ENCODE measurements around the gene SFTA2. TPM values are rescaled to one million over a fixed set of nuclear protein-coding genes. Genes with fewer than 3 reads are reported as not detected.

Gene SFTA2
- total RNA-seq, 1 donor from 2014 or later = not detected

DNA sequence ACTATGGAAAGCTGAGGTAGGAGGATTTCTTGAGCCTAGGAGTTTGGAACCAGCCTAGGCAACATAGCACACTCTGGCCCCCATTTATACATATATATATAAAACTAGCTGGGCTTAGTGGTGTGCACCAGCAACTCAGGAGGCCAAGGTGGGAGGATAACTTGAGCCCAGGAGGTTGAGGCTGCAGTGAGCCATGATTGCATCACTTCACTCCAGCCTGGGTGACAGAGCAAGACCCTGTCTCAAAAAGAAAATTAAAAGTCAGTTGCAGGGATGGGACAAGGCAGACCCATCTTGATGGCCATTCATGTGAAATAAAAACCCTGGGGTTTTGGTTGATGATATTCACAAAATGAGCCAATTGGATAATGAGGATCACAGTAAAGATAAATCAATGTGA is 30.5 kb downstream of the SFTA2 start:
- no peak for DNase-seq (ENCODE audit: low spot score)
- H3K27ac Mint-ChIP-seq = no peak overlapping the region
- no peaks in the 10 kb centered on the region for H3K9me3 Mint-ChIP-seq
- H3K36me3 Mint-ChIP-seq (ENCODE audit: low read depth) = no peaks in the 10 kb centered on the region
- intact Hi-C loops (cut with micrococcal nuclease) = no loop called here
- H3K4me1 Mint-ChIP-seq (ENCODE audit: low read depth) = peaks cover 5% of the 10 kb centered on the region
- H3K27me3 Mint-ChIP-seq (ENCODE audit: insufficient read depth) = no peaks in the 10 kb centered on the region
- no peak overlapping the region for H3K4me3 Mint-ChIP-seq

DNA sequence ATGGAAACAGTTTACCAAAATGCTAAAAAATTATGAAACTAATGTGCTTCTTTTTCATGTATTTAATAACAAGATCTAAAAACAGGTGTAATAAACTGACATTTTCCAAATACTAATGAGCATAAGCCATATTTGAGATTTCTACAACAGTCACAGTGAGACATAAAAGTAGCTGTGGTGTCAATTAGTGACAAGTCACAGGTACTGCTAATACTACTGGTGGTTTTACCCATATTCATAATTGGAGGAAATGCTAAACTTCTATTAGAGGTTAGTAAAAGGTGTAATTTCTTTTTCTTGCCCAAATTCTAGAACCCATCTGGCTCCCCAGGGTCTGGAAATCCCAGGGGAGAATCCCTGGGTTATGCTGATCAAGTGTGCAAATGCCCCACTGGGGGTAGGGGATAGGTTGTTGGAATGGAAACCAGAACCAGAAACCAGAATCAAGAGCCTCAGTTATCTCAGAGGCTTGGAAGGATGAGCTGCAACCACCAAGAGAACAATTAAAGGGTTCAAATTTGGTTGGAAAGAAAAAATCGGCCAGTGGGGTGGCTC is 31.0 kb downstream of the SFTA2 start:
- intact Hi-C loops (cut with micrococcal nuclease) = no loop called here
- no peak for DNase-seq (ENCODE audit: low spot score)
- Mint-ChIP-seq H3K4me1 (ENCODE audit: low read depth) (peaks cover 5% of the 10 kb centered on the region), H3K27ac (no peak overlapping the region), H3K9me3 (no peaks in the 10 kb centered on the region), H3K27me3 (ENCODE audit: insufficient read depth) (no peaks in the 10 kb centered on the region), H3K36me3 (ENCODE audit: low read depth) (no peaks in the 10 kb centered on the region), H3K4me3 (no peak overlapping the region)

DNA sequence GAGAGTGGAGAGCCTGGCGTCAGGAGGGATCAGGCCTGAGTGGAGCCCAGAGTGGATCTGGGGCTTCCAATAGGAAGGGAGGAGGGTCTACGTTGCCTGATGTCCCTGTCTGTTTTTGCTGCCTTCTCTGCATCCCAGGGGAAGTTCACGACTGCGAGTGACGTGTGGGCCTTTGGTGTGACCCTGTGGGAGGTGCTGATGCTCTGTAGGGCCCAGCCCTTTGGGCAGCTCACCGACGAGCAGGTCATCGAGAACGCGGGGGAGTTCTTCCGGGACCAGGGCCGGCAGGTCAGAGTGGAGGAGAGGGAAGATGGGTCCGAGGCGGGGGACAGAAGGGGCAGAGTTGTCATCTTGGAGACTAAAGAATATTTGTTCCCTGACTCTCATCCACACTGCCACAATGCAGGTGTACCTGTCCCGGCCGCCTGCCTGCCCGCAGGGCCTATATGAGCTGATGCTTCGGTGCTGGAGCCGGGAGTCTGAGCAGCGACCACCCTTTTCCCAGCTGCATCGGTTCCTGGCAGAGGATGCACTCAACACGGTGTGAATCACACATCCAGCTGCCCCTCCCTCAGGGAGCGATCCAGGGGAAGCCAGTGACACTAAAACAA is 33.1 kb downstream of the SFTA2 start:
- intact Hi-C loops (cut with micrococcal nuclease) = no loop called here
- no peaks in the 10 kb centered on the region for H3K27me3 Mint-ChIP-seq (ENCODE audit: insufficient read depth)
- no peak overlapping the region for H3K27ac Mint-ChIP-seq
- H3K4me3 Mint-ChIP-seq = no peak overlapping the region
- peaks cover 6% of the 10 kb centered on the region for H3K36me3 Mint-ChIP-seq (ENCODE audit: low read depth)
- H3K4me1 Mint-ChIP-seq (ENCODE audit: low read depth) = peaks cover 5% of the 10 kb centered on the region
- H3K9me3 Mint-ChIP-seq = no peaks in the 10 kb centered on the region
- no peak for DNase-seq (ENCODE audit: low spot score)

DNA sequence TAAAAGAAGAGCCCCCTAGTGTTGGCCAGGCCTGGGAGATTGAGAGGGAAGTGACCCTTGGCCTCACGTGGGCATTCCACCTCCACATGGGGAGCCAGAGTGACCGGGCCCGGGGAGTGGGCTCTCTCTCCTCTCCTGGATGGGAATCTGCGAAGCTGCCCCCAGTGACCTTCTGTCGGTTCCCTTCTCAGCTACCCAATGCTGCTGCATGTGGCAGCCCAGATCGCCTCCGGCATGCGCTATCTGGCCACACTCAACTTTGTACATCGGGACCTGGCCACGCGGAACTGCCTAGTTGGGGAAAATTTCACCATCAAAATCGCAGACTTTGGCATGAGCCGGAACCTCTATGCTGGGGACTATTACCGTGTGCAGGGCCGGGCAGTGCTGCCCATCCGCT is 34.1 kb downstream of the SFTA2 start:
- H3K9me3 Mint-ChIP-seq = no peaks in the 10 kb centered on the region
- H3K36me3 Mint-ChIP-seq (ENCODE audit: low read depth) = peaks cover 6% of the 10 kb centered on the region
- no peaks in the 10 kb centered on the region for H3K27me3 Mint-ChIP-seq (ENCODE audit: insufficient read depth)
- intact Hi-C loops (cut with micrococcal nuclease) = no loop called here
- no peak overlapping the region for H3K27ac Mint-ChIP-seq
- H3K4me3 Mint-ChIP-seq = no peak overlapping the region
- DNase-seq (ENCODE audit: low spot score) = no peak
- peaks cover 4% of the 10 kb centered on the region for H3K4me1 Mint-ChIP-seq (ENCODE audit: low read depth)

DNA sequence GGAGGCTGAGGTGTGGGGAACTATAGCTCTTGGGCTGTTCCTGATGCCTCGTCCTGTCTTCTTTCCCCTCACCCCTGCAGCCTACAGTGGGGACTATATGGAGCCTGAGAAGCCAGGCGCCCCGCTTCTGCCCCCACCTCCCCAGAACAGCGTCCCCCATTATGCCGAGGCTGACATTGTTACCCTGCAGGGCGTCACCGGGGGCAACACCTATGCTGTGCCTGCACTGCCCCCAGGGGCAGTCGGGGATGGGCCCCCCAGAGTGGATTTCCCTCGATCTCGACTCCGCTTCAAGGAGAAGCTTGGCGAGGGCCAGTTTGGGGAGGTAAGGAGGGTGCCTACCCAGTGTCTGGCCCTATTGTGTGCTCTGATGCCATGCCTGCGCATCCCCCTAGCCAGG is 35.4 kb downstream of the SFTA2 start:
- Mint-ChIP-seq H3K4me3 (no peak overlapping the region), H3K27ac (no peak overlapping the region), H3K9me3 (no peaks in the 10 kb centered on the region), H3K27me3 (ENCODE audit: insufficient read depth) (no peaks in the 10 kb centered on the region), H3K4me1 (ENCODE audit: low read depth) (no peaks in the 10 kb centered on the region), H3K36me3 (ENCODE audit: low read depth) (peaks cover 6% of the 10 kb centered on the region)
- intact Hi-C loops (cut with micrococcal nuclease) = no loop called here
- no peak for DNase-seq (ENCODE audit: low spot score)

DNA sequence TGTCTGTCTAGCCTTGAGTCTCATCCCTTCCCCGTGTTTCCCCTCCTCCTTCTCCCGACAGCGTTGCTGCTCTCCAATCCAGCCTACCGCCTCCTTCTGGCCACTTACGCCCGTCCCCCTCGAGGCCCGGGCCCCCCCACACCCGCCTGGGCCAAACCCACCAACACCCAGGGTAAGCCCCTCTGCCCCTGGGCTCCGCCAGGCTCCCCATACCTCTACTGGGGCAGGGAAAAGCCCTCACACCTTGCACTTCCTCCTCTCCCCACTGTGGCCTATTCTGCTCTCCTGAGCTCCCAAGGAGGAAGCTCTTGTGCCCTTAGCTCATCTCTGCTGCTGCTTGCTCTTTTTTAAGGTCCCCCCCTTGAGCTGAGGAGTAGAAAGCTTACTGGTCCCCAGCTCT is 36.6 kb downstream of the SFTA2 start:
- Mint-ChIP-seq H3K27me3 (ENCODE audit: insufficient read depth) (no peaks in the 10 kb centered on the region), H3K36me3 (ENCODE audit: low read depth) (peaks cover 6% of the 10 kb centered on the region), H3K9me3 (no peaks in the 10 kb centered on the region), H3K4me1 (ENCODE audit: low read depth) (no peaks in the 10 kb centered on the region), H3K4me3 (no peak overlapping the region), H3K27ac (no peak overlapping the region)
- intact Hi-C loops (cut with micrococcal nuclease) = no loop called here
- DNase-seq (ENCODE audit: low spot score) = no peak

DNA sequence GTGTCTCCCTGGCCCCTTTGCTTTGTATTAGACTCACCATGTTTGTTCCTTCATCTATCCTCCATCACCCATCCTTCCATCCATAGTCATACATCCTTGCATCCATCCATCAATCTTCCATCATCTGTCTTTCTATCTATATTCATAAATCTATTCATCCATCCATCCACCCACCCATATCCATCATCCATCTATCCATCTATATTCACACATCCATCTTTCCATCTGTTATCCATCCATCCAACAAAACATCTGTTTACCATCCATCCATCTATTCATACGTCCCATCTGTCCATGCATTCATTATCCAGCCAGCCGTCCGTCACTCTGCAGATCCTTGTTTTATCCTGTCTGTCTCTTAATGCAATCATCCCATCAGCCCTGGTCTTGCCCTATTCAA is 37.0 kb downstream of the SFTA2 start:
- no peak overlapping the region for H3K4me3 Mint-ChIP-seq
- intact Hi-C loops (cut with micrococcal nuclease) = no loop called here
- H3K36me3 Mint-ChIP-seq (ENCODE audit: low read depth) = peaks cover 6% of the 10 kb centered on the region
- no peaks in the 10 kb centered on the region for H3K4me1 Mint-ChIP-seq (ENCODE audit: low read depth)
- no peak overlapping the region for H3K27ac Mint-ChIP-seq
- no peak for DNase-seq (ENCODE audit: low spot score)
- no peaks in the 10 kb centered on the region for H3K9me3 Mint-ChIP-seq
- H3K27me3 Mint-ChIP-seq (ENCODE audit: insufficient read depth) = no peaks in the 10 kb centered on the region

DNA sequence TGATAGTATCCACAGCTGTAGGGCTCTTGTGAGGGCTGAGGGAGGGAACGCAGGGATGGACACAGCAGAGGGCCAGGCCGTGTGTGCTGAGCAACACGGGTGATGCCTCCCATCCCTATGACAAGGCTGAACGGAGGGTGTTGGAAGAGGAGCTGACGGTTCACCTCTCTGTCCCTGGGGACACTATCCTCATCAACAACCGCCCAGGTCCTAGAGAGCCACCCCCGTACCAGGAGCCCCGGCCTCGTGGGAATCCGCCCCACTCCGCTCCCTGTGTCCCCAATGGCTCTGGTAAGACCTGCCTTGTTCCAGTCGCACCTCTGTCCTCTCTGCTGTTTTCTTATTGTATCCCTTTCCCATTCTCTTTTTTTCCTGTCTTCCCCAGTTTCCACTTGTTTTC is 37.6 kb downstream of the SFTA2 start:
- no peak for DNase-seq (ENCODE audit: low spot score)
- intact Hi-C loops (cut with micrococcal nuclease) = no loop called here
- Mint-ChIP-seq H3K27ac (no peak overlapping the region), H3K27me3 (ENCODE audit: insufficient read depth) (no peaks in the 10 kb centered on the region), H3K4me3 (no peak overlapping the region), H3K36me3 (ENCODE audit: low read depth) (peaks cover 6% of the 10 kb centered on the region), H3K9me3 (no peaks in the 10 kb centered on the region), H3K4me1 (ENCODE audit: low read depth) (no peaks in the 10 kb centered on the region)

DNA sequence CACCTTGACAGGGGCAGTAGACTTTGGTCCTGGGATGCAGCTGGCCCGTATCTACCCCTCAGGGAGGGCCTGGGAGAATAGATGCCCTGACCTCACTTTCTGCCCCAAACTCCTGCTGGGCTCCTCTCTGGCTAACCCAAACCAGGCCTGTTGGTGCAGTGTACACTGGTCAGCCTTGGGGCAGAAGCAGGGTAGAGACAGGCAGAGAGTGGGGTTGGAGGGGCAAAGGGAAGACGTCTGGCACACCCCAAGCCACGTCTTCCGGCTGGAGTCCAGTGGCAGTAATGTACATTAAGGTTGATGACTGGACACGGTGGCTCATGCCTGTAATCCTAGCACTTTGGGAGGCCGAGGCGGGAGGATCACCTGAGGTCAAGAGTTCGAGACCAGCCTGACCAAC is 38.3 kb downstream of the SFTA2 start:
- Mint-ChIP-seq H3K4me1 (ENCODE audit: low read depth) (no peaks in the 10 kb centered on the region), H3K4me3 (no peak overlapping the region), H3K36me3 (ENCODE audit: low read depth) (peaks cover 6% of the 10 kb centered on the region), H3K27me3 (ENCODE audit: insufficient read depth) (no peaks in the 10 kb centered on the region), H3K9me3 (no peaks in the 10 kb centered on the region), H3K27ac (no peak overlapping the region)
- no peak for DNase-seq (ENCODE audit: low spot score)
- intact Hi-C loops (cut with micrococcal nuclease) = no loop called here

DNA sequence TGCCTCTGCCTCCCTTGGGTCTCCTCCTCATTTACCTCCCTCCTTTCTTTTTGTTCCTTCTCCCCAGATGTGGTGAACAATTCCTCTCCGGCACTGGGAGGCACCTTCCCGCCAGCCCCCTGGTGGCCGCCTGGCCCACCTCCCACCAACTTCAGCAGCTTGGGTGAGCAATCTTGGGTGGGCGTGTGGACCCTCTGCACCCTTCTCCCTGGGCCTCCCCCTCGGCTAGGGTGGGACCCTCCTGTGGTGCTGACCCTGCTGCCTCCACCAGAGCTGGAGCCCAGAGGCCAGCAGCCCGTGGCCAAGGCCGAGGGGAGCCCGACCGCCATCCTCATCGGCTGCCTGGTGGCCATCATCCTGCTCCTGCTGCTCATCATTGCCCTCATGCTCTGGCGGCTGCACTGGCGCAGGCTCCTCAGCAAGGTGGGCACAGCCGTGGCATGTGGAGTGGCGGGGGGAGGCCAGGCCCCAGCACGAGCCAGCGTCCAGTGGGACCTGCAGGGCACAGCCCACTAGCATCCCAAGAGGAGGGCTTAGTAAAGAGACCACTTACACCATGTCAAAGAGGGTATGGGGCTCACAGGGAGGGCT is 38.9 kb downstream of the SFTA2 start:
- DNase-seq (ENCODE audit: low spot score) = no peak
- H3K4me3 Mint-ChIP-seq = no peak overlapping the region
- H3K27ac Mint-ChIP-seq = no peak overlapping the region
- no peaks in the 10 kb centered on the region for H3K4me1 Mint-ChIP-seq (ENCODE audit: low read depth)
- peaks cover 6% of the 10 kb centered on the region for H3K36me3 Mint-ChIP-seq (ENCODE audit: low read depth)
- H3K9me3 Mint-ChIP-seq = no peaks in the 10 kb centered on the region
- intact Hi-C loops (cut with micrococcal nuclease) = no loop called here
- H3K27me3 Mint-ChIP-seq (ENCODE audit: insufficient read depth) = no peaks in the 10 kb centered on the region

DNA sequence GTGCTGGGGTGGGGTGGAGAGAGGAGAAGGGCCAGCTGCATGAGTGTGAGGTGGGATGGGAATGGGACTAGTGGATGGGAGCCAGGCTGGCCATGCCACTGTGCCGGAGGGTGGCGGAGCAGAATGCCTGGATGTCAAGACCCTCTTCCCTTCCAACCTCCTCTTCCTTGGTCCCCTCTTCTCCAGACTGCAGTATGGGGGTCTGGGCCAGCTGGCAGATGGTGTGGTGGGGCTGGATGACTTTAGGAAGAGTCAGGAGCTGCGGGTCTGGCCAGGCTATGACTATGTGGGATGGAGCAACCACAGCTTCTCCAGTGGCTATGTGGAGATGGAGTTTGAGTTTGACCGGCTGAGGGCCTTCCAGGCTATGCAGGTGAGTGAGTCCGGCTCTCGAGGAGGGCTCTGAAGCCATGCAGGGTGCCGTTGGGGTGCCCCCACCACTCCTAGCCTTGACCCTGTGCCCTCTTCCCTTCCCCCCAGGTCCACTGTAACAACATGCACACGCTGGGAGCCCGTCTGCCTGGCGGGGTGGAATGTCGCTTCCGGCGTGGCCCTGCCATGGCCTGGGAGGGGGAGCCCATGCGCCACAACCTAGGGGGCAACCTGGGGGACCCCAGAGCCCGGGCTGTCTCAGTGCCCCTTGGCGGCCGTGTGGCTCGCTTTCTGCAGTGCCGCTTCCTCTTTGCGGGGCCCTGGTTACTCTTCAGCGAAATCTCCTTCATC is 40.0 kb downstream of the SFTA2 start:
- no peaks in the 10 kb centered on the region for H3K9me3 Mint-ChIP-seq
- H3K36me3 Mint-ChIP-seq (ENCODE audit: low read depth) = peaks cover 6% of the 10 kb centered on the region
- DNase-seq (ENCODE audit: low spot score) = no peak
- intact Hi-C loops (cut with micrococcal nuclease) = no loop called here
- peaks cover under 1% of the 10 kb centered on the region for H3K4me1 Mint-ChIP-seq (ENCODE audit: low read depth)
- no peaks in the 10 kb centered on the region for H3K27me3 Mint-ChIP-seq (ENCODE audit: insufficient read depth)
- no peak overlapping the region for H3K4me3 Mint-ChIP-seq
- H3K27ac Mint-ChIP-seq = no peak overlapping the region

DNA sequence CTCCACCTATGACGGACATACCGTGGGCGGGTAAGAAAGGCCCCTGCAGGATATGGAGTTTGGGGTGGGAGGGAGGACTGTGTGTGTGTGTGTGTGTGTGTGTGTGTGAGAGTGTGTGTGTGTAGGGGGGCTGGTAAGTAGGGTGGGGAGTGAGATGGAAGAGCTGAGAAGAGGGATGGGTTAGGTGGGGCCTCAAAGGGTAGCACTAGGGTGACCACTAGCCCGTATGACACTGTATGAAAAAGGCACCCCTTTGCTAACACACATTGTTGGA is 40.6 kb downstream of the SFTA2 start:
- Mint-ChIP-seq H3K4me1 (ENCODE audit: low read depth) (peaks cover 6% of the 10 kb centered on the region), H3K36me3 (ENCODE audit: low read depth) (peaks cover 6% of the 10 kb centered on the region), H3K9me3 (no peaks in the 10 kb centered on the region), H3K4me3 (no peak overlapping the region), H3K27me3 (ENCODE audit: insufficient read depth) (no peaks in the 10 kb centered on the region), H3K27ac (no peak overlapping the region)
- DNase-seq (ENCODE audit: low spot score) = no peak
- intact Hi-C loops (cut with micrococcal nuclease) = no loop called here

DNA sequence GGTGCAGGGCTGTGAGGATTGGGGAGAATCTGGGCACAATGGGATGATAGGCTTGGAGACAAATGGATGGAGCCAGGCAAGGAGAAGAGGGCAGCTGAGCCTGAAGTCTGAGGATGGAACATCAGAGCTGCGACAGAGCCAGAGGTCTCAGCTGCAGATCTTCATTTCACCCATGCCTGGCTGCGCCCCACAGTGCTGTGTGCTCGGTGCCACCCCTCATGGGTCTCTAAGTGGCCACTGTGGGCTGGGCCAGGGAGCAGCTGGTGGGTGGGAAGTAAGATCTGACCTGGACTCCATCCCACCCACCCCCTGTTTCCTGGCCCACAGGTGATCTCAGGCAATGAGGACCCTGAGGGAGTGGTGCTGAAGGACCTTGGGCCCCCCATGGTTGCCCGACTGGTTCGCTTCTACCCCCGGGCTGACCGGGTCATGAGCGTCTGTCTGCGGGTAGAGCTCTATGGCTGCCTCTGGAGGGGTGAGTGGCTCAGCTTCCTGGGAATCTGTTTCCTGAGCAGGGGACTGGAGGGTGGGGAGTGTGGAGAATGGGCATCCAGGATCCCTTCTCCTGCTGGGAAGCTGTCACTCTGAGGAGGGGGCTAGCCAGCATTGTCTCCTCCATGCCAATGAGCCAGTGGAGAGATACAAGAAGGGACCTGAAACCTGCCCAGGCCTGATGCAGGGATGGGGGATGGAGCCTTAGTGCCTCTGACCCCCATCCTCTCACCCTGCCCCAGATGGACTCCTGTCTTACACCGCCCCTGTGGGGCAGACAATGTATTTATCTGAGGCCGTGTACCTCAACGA is 41.1 kb downstream of the SFTA2 start:
- intact Hi-C loops (cut with micrococcal nuclease) = no loop called here

More for the DNA sequence above, 41.1 kb downstream of the SFTA2 start:
- H3K27me3 Mint-ChIP-seq (ENCODE audit: insufficient read depth) = no peaks in the 10 kb centered on the region
- DNase-seq (ENCODE audit: low spot score) = no peak
- no peak overlapping the region for H3K4me3 Mint-ChIP-seq
- peaks cover 12% of the 10 kb centered on the region for H3K4me1 Mint-ChIP-seq (ENCODE audit: low read depth)
- no peaks in the 10 kb centered on the region for H3K9me3 Mint-ChIP-seq
- peaks cover 6% of the 10 kb centered on the region for H3K36me3 Mint-ChIP-seq (ENCODE audit: low read depth)
- H3K27ac Mint-ChIP-seq = no peak overlapping the region
